Lung (tissue), 12 donors: ENCODE measurements around the gene PRLR. TPM values are rescaled to one million over a fixed set of nuclear protein-coding genes. Genes with fewer than 3 reads are reported as not detected.
A peak's percentile ranks its signal among the peaks of the same experiment; 100 is the strongest.

Experiments used
- ATAC-seq: fragments of 200-7000 bp; cut with Tn5 transposase; one replicate; pipeline ENCODE4 v1.9.1; 2020; ENCODE audit warnings: moderate number of reproducible peaks; ENCODE audit not compliant: insufficient read depth, low FRiP score
- DNase-seq, 3 donors: peaks; one replicate each; pipeline ENCODE4 v3.0.0-alpha.2; 2013 to 2017
- H3K27ac ChIP-seq, 2 donors: one replicate each; pipeline ENCODE4 v1.5.1; 2013; ENCODE audit warnings: mild to moderate bottlenecking in 2 of 2, moderate library complexity in 2 of 2, control low read depth in 1 of 2, inconsistent platforms in 1 of 2, low read depth in 1 of 2, low read length in 1 of 2
- H3K27me3 ChIP-seq, 3 donors: one replicate each; pipeline ENCODE4 v1.5.1; 2013; ENCODE audit warnings: low read length in 2 of 3; ENCODE audit not compliant: control insufficient read depth in 3 of 3, insufficient read depth in 3 of 3
- H3K36me3 ChIP-seq, 4 donors: one replicate each; pipeline ENCODE4 v1.5.1; 2013; ENCODE audit warnings: low read length in 4 of 4, mild to moderate bottlenecking in 1 of 4, moderate library complexity in 1 of 4; ENCODE audit not compliant: control insufficient read depth in 4 of 4, insufficient read depth in 4 of 4
- H3K4me1 ChIP-seq, 5 donors: one replicate each; pipeline ENCODE4 v1.5.1; 2013; ENCODE audit warnings: low read length in 5 of 5, mild to moderate bottlenecking in 2 of 5, moderate library complexity in 1 of 5; ENCODE audit not compliant: control insufficient read depth in 5 of 5, insufficient read depth in 5 of 5
- H3K4me3 ChIP-seq: one replicate; pipeline ENCODE4 v1.5.1; 2013; ENCODE audit warnings: mild to moderate bottlenecking, control low read depth, moderate library complexity
- H3K9ac ChIP-seq, 2 donors: one replicate each; pipeline ENCODE4 v1.5.1; 2013; ENCODE audit warnings: low read length in 2 of 2, control low read depth in 1 of 2; ENCODE audit not compliant: insufficient read depth in 1 of 2
- H3K9me3 ChIP-seq, 4 donors: one replicate each; pipeline ENCODE4 v1.5.1; 2013; ENCODE audit warnings: low read length in 3 of 4, mild to moderate bottlenecking in 1 of 4, moderate library complexity in 1 of 4; ENCODE audit not compliant: control insufficient read depth in 4 of 4, insufficient read depth in 3 of 4
- CTCF ChIP-seq: IDR thresholded peaks from 2 replicates; pipeline ENCODE4 v1.5.1; 2012; ENCODE audit warnings: mild to moderate bottlenecking; ENCODE audit errors: control extremely low read depth, extremely low read depth
- WGBS, 2 donors: extraction: QIAGEN DNeasy Blood & Tissue Kit; methylation state at CpG; one replicate each; pipeline ENCODE4 v1.1.7; 2013; 5-methylcytosine and 5-hydroxymethylcytosine counted together
- polyA plus RNA-seq, 2 donors: library from polyadenylated mRNA; stranded (reverse); fragments of 200-250 nt; gene quantifications; one replicate each; pipeline ENCODE4 v1.2.1, GENCODE V29; 2013
- total RNA-seq, 2 donors: library from RNA; depleted of rRNA in 1 of 2; stranded (reverse); fragments of >200 nt in 1 of 2; gene quantifications; one replicate each; pipeline ENCODE4 v1.2.1, GENCODE V29; 2014 to 2021
- donor health status: control.
- donor health status: control.
- donor health status: Bipolar disorder and iron deficiency.
- donor health status: healthy.
- donor health status: DM: yes; HTN: yes; CAD: no.

The PRLR gene
- total and polyA plus RNA-seq, 4 donors = 0.02 to 3.4 (median 0.76) TPM

- Histone ChIP-seq H3K36me3 (no peaks in the 10 kb centered on the region), H3K4me1 (no peaks in the 10 kb centered on the region), H3K9me3 (no peaks in the 10 kb centered on the region), H3K27me3 (no peaks in the 10 kb centered on the region), H3K4me3 (no peak overlapping the region), H3K9ac (no peak overlapping the region), H3K27ac (no peak overlapping the region)
- DNase-seq = no peak
- TF ChIP-seq CTCF = no peak
- 72 to 83% methylated on average over 2 of the region's 2 CpGs for WGBS, 2 donors
- ATAC-seq = no peak
Measured at GRCh38 chr5:35092703-35093102, 137.6 kb downstream of the PRLR start.

DNA sequence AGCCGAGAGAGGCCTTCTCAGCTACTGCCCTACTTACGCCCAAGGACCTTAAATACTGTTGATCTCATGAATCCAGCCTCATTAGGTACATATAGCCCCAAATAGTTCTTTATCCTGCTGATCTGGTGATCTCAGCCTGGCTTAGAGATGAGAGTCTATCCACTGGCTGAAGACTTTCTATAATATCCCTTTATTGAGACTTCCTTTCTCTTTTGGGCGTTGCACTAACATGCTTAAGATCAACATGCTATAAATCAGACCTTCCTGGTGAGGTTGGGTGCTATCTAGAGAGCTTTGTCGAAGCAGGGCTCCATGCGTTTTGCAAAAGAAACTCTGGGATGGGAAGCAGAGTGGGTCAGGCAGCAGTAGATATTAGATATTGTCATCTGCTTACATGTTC lies 138.6 kb downstream of the PRLR start:
- ATAC-seq (no peak), DNase-seq (no peak)
- no peaks in the 10 kb centered on the region for H3K4me1 ChIP-seq
- H3K27ac ChIP-seq = no peak overlapping the region
- H3K9me3 ChIP-seq = no peaks in the 10 kb centered on the region
- no peaks in the 10 kb centered on the region for H3K27me3 ChIP-seq
- no peak overlapping the region for H3K9ac ChIP-seq
- no peak for TF ChIP-seq CTCF
- 76 to 81% methylated on average over 5 of the region's 5 CpGs for WGBS, 2 donors
- no peaks in the 10 kb centered on the region for H3K36me3 ChIP-seq
- H3K4me3 ChIP-seq = no peak overlapping the region

GRCh38 chr5:35089334-35090314 lies 140.7 kb downstream of the PRLR start:
- no peaks in the 10 kb centered on the region for H3K36me3 ChIP-seq
- DNase-seq = peak; percentile 59 to 78 (median 74)
- no peaks in the 10 kb centered on the region for H3K9me3 ChIP-seq
- H3K4me3 ChIP-seq = no peak overlapping the region
- no peaks in the 10 kb centered on the region for H3K4me1 ChIP-seq
- ATAC-seq = peak; percentile 53
- no peak overlapping the region for H3K27ac ChIP-seq
- no peaks in the 10 kb centered on the region for H3K27me3 ChIP-seq
- no peak overlapping the region for H3K9ac ChIP-seq
- peak; percentile 59 for TF ChIP-seq CTCF
- WGBS, 2 donors = 64 to 67% methylated on average over 7 of the region's 7 CpGs
